HG03457 (cell line): ENCODE measurements around the gene FAM131A.
"Not testable (repeated sequence)": the region's sequence is repeated elsewhere in the genome, so short reads cannot be mapped to it uniquely, and the experiment has no call there.

ENCODE experiments used
- ATAC-seq: cut with Tn5 transposase; IDR thresholded peaks from one replicate; pipeline ENCODE4 v1.9.1; 2021; ENCODE audit warnings: moderate number of reproducible peaks; ENCODE audit not compliant: unreplicated experiment

FAM131A gene

DNA sequence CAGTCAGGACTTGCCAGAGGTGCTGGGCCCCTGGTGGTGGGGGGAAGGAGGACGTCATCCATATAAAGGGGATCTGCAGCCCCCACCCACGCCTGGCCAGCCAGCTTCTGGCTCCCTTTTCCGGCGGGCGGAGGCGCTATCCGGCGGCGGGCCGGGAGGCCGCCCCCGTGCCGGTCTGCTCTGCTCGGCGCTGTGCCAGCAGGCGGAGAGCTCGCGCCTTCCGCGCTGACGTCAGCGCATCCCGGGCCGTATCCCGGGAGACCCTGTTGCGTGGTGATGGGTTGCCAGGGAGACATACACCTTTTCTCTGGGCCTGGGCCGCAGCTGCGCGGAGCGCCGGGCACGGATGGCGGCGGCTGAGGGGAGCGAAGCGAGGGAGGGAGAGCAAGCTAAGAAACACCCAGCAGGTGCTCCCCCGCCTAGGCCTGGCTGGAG is 1.1 kb downstream of the FAM131A start:
- ATAC-seq = no peak

DNA sequence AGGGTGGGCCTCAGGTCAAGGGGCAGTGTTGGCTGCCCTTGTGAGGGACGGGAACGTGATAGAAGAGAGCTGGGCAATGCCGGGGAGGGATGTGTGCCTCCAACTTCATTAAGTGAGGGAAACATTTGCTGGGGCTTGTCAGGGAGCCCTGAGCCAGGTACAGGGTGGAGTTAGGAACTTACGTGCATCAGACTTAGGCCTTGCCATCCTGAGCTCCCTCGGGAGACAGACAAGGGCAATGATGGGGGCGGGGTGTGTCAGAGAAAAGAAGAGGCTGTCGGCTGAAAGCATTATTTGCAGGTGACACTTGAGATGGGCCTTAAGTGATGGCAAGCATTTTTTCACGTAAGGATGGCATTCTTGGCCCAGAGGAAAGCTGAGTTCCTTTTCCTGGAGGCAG is 1.6 kb downstream of the FAM131A start:
- ATAC-seq = no peak

DNA sequence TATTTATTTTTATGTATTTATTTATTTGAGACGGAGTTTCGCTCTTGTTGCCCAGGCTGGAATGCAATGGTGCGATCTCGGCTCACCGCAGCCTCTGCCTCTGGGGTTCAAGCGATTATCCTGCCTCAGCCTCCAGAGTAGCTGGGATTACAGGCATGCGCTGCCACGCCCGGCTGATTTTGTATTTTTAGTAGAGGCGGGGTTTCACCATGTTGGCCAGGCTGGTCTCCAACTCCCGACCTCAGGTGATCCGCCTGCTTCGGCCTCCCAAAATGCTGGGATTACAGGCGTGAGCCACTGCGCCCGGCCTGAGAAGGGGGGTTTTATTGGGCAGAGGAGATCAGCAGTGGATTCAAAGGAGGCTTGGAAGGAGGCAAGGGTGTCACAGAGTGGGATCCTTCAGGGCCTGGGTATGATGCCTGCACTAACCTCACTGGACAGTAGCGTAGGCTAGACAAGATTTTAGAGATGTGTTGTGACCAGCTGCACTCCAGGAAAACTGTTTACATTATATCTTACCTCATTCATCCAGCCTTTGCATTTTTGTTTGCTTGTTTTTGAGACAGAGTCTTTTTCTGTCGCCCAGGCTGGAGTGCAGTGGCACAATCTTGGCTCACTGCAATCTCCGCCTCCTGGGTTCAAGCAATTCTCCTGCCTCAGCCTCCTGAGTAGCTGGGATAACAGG is 2.2 kb downstream of the FAM131A start:
- not testable (repeated sequence) for ATAC-seq

DNA sequence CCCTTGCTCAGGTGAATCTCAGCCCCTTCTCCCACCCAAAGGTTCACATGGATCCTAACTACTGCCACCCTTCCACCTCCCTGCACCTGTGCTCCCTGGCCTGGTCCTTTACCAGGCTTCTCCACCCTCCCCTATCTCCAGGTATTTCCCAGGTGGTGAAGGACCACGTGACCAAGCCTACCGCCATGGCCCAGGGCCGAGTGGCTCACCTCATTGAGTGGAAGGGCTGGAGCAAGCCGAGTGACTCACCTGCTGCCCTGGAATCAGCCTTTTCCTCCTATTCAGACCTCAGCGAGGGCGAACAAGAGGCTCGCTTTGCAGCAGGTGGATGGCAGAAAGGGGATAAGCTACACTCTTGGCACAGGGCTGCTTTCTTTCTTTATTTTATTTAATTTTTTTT is 4.5 kb downstream of the FAM131A start:
- no peak for ATAC-seq

DNA sequence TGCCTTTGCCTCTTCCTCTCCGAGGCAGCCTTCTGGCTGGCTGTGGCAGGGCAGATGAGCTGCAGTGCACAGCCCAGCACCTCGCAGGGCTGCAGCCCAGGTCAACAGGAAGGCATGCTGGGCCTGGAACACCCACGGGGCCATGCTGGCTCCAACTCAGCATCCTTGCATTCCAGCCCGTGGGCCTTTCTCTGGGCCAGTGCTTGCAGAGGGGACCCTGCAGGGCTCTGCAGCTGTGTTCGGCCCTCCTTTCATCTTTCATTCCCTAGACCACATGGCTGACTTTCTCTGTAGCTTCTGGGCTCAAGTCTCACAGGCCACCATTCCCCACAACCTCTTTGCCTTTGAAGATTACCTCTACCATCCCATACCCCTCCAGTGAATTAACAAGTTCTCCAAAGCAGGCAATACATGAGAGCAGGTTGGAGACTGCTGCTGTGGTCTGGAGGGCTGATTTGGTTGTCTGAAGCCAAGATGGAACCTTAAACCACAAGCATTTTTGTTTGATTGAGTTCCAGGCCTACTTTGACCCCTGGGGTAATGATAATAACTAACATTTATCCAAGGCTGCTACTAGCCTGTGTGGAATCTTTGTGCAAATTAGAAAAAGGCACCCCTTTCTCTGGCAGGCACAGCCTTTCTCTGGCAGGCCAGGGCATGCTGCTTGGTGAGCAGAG is 5.9 kb downstream of the FAM131A start:
- no peak for ATAC-seq

DNA sequence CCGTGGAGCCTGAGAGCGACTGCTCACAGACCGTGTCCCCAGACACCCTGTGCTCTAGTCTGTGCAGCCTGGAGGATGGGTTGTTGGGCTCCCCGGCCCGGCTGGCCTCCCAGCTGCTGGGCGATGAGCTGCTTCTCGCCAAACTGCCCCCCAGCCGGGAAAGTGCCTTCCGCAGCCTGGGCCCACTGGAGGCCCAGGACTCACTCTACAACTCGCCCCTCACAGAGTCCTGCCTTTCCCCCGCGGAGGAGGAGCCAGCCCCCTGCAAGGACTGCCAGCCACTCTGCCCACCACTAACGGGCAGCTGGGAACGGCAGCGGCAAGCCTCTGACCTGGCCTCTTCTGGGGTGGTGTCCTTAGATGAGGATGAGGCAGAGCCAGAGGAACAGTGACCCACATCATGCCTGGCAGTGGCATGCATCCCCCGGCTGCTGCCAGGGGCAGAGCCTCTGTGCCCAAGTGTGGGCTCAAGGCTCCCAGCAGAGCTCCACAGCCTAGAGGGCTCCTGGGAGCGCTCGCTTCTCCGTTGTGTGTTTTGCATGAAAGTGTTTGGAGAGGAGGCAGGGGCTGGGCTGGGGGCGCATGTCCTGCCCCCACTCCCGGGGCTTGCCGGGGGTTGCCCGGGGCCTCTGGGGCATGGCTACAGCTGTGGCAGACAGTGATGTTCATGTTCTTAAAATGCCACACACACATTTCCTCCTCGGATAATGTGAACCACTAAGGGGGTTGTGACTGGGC is 7.3 kb downstream of the FAM131A start:
- no peak for ATAC-seq

DNA sequence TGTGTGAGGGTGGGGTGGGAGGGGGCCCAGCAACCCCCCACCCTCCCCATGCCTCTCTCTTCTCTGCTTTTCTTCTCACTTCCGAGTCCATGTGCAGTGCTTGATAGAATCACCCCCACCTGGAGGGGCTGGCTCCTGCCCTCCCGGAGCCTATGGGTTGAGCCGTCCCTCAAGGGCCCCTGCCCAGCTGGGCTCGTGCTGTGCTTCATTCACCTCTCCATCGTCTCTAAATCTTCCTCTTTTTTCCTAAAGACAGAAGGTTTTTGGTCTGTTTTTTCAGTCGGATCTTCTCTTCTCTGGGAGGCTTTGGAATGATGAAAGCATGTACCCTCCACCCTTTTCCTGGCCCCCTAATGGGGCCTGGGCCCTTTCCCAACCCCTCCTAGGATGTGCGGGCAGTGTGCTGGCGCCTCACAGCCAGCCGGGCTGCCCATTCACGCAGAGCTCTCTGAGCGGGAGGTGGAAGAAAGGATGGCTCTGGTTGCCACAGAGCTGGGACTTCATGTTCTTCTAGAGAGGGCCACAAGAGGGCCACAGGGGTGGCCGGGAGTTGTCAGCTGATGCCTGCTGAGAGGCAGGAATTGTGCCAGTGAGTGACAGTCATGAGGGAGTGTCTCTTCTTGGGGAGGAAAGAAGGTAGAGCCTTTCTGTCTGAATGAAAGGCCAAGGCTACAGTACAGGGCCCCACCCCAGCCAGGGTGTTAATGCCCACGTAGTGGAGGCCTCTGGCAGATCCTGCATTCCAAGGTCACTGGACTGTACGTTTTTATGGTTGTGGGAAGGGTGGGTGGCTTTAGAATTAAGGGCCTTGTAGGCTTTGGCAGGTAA is 8.1 kb downstream of the FAM131A start:
- no peak for ATAC-seq

DNA sequence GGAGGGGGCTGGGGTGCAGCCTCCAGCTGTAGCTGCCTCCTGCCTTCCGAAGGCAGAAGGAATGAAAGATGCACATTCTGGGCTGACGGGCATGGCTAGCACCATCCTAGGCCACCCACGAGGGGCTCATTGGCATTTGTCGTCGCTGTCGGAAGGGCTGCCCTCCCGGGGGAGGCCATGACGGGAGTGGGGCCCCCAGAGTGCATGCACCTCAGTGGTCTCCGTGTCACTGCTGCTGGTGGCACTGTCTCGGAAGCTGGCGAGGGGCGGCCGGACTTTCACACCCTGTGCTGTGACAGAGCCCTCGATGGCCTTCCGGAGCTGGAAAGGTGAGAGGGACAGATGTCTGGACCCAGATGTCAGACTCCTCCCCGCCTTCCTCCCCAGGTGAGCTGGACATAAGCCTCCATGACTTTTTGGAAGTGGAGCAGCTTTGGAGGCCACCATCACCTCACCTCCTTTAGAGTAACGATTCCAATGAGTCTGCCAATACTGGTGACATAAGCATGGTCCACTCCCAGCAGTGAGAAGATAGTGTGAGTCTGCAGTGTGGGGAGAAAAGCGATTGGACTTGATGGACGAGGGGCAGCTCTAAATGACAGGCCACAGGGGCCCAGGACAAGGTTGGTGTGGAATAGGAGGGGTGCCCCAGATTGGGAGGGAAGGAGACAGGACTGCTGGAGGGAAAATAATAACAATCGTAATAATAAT is 9.2 kb downstream of the FAM131A start:
- ATAC-seq = no peak

DNA sequence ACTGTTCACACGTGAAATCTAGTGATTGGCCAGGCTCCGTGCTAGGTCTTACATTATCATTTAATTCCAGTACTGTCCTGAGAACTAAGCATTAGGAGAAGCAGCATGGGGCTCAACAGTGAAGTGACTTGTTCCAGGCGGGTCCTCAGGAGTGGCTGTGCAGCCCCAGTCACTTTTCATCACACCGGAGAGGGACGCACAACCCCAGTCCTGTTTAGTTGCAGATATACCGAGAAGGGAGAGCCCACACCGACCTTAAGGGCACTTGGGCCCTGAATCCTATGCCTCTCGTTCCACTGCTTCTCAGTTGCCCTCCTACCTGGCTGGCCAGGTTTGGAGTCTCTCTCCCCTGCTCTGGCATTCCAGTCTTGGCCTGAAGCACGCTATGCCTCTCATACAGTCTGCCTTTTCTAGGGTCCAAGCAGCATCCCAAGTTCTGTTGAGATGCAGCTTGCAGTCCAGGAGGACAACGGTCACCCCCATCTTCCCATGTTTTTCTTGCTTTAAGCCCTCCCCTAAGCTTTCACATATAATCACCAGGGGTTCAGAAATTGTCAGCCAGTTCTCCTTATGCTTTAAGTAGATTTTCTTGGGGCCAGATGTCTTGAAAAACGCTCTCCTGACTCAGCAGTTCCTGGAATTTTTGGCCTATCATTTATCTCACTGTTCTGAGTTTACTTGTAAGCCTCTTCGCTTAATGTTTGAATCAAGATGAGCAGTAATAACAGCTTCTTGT is 10.1 kb downstream of the FAM131A start:
- ATAC-seq = no peak

DNA sequence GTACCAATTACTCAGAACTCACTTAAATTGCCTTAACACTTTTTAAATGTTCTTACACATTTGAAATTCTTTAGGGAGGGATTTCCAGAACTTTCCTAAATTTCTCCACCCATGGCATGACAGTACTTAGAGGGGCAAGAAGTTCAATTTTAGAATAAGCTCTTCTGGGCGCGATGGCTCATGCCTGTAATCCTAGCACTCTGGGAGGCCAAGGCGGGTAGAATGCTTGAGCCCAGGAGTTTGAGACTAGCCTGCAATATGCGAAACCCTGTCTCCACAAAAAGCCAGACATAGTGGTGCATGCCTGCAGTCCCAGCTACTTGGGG is 10.6 kb downstream of the FAM131A start:
- ATAC-seq = no peak

DNA sequence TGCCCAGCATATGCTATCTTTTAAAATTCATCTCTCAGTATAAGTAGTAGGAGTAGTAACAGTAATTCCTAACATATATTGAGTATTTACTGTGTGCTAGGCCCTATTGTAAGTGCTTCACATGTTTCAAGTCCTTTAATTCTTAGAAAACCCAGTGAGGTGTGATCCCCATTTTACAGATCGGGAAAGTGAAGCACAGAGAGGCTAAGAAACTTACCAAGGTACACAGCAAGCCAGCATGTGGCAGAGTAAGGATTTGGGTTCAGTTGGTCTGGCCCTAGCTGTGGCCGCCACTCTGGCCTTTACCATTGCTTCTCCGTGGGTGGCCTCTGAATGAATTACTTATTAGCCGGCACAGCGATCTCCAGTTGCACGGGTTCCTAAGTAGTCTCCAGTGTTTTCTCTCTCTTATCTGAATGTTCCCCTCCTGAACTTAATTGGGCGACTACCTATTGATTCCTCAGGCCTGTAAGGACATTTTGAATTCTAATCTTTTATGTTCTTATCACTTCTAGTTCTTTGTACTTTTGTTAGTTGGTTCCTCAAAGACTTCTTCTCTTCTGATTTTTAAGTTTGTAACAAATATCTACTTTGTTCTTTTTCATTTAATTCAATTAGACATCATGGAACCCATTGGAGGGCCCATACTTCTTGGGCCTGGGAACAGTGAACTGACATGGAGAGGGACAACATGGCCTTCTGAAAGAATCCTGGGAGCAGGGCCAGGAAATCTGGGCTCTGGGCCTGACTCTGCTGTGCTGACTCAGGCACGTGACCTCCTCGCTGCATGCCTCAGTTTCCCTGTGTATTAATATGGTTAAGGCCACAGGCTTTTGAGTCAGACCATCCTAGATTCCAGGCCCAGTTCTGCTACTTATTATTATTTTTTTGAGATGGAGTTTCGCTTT is 12.4 kb downstream of the FAM131A start:
- no peak for ATAC-seq

DNA sequence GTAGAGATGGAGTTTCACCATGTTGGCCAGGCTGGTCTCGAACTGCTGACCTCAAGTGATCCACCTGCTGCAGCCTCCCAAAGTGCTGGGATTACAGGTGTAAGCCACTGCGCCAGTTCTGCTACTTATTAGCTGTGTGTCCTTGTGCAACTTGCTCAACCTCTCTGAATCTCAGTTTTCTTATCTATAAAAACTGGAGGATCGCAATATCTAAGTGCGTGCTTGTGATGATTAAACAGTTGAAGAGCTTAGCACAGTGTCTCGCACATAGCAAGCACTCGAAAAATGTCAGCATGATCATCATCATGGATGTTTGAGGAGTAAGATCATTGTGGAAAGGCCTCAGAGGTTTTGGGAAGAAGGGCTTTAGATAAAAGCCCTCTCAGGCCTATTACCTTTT is 13.2 kb downstream of the FAM131A start:
- no peak for ATAC-seq

DNA sequence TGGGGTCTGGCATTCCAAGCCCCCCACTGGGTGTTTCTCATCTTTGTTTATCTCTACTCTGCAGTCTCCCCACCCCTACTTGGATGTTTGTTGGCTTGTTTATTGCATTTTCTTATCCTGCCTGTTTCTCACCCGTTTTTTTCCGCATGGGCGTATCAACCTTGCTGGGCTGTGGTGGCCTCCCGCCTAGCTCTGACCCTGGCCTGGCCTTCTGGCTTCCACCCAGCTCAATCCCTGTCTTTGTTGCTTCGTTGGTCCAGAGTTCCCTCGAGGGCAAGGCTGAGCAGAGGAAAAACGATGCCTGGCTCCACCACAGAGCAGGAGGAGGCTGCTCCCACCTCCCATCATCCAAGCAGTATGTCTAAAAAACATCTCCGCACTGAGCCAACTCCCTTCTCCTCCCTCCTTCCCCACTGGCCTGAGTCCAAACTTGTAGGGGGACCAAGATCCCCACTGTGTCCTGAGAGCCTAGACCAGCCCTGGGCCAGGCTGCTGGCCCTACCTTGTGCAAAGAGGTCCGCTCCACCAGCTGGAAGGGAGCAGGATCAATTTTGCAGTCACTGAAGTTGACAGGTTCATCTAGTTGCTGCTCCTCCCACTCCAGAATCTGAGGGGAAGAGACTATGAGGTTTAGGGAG is 14.2 kb downstream of the FAM131A start:
- no peak for ATAC-seq

DNA sequence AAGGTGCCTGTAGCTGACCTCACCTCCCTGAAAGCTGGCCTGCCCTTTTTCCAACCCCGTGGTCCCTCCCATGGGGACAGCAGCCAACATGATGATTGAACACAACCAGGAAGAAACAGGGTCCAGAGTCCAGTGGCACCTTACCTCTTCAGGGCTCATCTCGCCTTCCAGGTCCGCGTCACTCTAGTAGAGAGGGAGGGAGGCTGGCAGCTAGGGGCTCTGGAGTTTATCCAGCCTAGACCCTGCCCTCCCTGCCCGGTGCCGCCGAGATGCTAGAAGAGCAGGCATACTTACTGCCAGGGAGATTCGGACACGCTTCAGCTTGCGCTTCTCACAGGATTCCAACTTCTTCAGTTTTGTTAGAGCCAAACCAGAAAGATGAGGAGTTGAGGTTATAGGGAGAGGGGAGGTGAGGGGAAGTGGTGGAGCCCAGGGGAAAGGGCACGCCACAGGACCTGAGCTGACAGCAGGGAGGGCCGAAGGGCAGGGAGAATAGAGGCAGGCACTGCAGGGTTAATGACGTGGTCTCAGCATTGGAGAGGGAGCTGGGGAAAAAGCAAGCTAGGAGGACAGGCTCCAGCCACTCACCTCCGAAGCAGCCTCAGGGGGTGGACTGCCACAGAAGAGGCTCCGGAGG is 14.9 kb downstream of the FAM131A start:
- ATAC-seq = no peak

DNA sequence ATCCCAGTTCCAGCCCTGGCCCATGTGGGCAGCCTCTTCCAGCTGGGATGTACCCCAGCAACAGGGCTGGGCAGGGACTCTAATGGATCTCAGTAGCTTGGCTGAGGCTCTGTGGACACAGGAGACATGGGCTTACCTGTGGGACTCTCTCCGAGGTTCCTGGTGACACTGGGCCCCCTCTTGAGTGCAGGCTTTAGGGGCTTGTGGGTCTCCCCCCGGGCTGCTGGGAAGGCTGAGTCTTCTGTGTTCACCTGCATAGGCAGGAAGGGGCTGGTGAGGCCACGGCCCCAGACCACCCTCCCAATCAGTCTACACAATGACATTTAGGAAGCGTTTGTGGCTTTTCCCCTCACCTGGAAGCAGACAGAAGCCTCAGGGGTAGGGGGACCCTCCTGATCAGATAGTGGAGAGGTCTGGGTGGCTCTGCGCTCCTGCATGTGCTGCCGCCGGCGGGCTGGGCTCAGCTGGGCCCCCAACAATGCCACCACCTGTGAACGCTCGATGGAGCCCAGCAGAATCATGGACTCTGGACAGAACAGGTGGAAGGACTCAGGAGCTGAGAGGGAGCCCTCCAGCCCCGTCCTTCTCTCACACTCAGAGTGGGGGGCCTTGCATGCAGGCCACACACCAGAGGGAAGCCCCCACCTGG is 15.6 kb downstream of the FAM131A start:
- ATAC-seq = no peak

DNA sequence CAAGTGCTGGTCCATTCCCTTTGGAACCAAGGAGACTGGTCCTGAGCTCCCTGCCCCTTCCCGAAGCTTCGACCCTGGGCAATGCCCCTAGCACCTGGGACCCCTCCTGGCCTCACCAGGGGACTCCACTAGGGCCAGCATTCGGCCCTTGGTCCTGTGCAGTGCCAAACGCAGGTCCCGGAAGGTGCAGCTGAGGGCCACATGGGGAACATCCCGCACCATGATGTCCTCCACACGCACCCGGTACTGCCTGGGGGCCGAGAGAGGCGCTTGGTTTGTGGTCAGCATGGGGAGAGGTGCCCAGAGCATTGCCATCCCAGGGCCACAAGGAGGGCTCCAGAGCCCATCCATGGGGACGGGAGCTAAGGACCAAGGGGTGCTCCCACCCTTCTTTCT is 16.1 kb downstream of the FAM131A start:
- no peak for ATAC-seq

DNA sequence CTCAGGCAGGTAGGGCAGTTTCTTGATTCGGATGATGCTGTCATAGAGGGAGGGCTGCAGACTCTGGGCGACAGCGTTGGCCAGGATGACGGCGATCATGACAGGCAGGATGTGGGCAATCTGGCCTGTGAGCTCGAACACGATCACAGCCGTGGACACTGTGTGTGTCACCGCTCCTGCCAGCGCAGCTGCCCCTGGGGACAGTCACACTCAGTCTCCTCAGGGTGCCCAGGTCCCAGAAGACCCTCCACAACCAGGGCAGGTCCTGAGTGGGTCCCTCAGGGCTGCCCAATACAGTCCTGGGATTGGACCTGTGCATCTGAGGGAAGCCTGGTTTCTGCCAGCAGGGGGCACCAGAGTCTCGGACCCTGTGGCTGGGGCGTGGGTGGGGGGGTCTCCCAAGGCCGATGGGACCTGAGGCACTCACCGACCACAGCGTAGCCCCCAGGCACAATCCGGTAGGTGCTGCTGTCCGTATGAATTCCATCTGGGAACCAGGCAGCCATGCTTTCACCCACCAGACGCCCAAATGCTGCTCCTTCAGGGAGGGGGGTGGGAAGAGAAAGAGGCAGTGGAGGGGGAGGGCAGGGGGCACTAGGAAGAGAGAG is 16.8 kb downstream of the FAM131A start:
- no peak for ATAC-seq
